GM23338 (cell line): ENCODE results near the gene ANKRD66. TPM values are rescaled to one million over a fixed set of nuclear protein-coding genes. Genes with fewer than 3 reads are reported as not detected.

Source experiments
- ATAC-seq: fragments of 200-7000 bp; cut with Tn5 transposase; 3 replicates; pipeline ENCODE4 v1.9.1; 2020
- DNase-seq: peaks from one replicate; pipeline ENCODE4 v3.0.0-alpha.2; 2015; ENCODE audit warnings: low spot score
- H2AFZ ChIP-seq: fragments of 200-600 bp; sonication (generic); 2 replicates; pipeline ENCODE4 v1.8.0; 2016; ENCODE audit warnings: antibody characterized with exemption, mild to moderate bottlenecking, moderate library complexity
- H3F3A ChIP-seq: fragments of 200-600 bp; sonication (generic); replicated peaks from 2 replicates; pipeline ENCODE4 v1.8.0; 2017; ENCODE audit warnings: antibody characterized with exemption, mixed run types, low read depth
- H3K27ac ChIP-seq: fragments of 200-600 bp; sonication (generic); 2 replicates; pipeline ENCODE4 v1.6.1; 2016; ENCODE audit warnings: low read depth
- H3K27me3 ChIP-seq: fragments of 200-600 bp; sonication (generic); 2 replicates; pipeline ENCODE4 v1.8.0; 2016; ENCODE audit warnings: mild to moderate bottlenecking, mixed run types, moderate library complexity; ENCODE audit not compliant: insufficient read depth
- H3K36me3 ChIP-seq: fragments of 200-600 bp; sonication (generic); 2 replicates; pipeline ENCODE4 v1.8.0; 2016; ENCODE audit warnings: mild to moderate bottlenecking; ENCODE audit not compliant: insufficient read depth
- H3K4me1 ChIP-seq: fragments of 200-600 bp; sonication (generic); 2 replicates; pipeline ENCODE4 v1.8.0; 2016; ENCODE audit warnings: mild to moderate bottlenecking, moderate library complexity; ENCODE audit not compliant: insufficient read depth
- H3K4me2 ChIP-seq: fragments of 200-600 bp; sonication (generic); 2 replicates; pipeline ENCODE4 v1.7.1; 2017; ENCODE audit warnings: mixed run types
- H3K4me3 ChIP-seq: fragments of 200-600 bp; sonication (generic); 2 replicates; pipeline ENCODE4 v1.6.1; 2016; ENCODE audit warnings: mixed run types
- H3K79me2 ChIP-seq: fragments of 200-600 bp; sonication (generic); replicated peaks from 2 replicates; pipeline ENCODE4 v1.8.0; 2017; ENCODE audit warnings: mild to moderate bottlenecking; ENCODE audit not compliant: insufficient read depth
- H3K9me2 ChIP-seq: fragments of 200-600 bp; sonication (generic); 2 replicates; pipeline ENCODE4 v1.8.0; 2017; ENCODE audit not compliant: insufficient read depth
- H4K20me1 ChIP-seq: fragments of 200-600 bp; sonication (generic); replicated peaks from 2 replicates; pipeline ENCODE4 v1.8.0; 2017; ENCODE audit warnings: mild to moderate bottlenecking; ENCODE audit not compliant: insufficient read depth
- H3K27ac Mint-ChIP-seq: 2 replicates; pipeline ENCODE4 v1.8.0; 2020; ENCODE audit warnings: inconsistent platforms, mild to moderate bottlenecking, moderate library complexity, mixed read lengths
- H3K27me3 Mint-ChIP-seq: 3 replicates; pipeline ENCODE4 v1.8.0; 2022; ENCODE audit warnings: low read depth, mild to moderate bottlenecking, moderate library complexity, mixed read lengths, inconsistent platforms; ENCODE audit not compliant: insufficient read depth, poor library complexity
- H3K36me3 Mint-ChIP-seq: 3 replicates; pipeline ENCODE4 v1.8.0; 2021; ENCODE audit warnings: low read depth, mild to moderate bottlenecking, inconsistent platforms, moderate library complexity, mixed read lengths
- H3K4me1 Mint-ChIP-seq: 3 replicates; pipeline ENCODE4 v1.8.0; 2020; ENCODE audit warnings: mild to moderate bottlenecking, inconsistent platforms, mixed read lengths
- H3K4me3 Mint-ChIP-seq: 3 replicates; pipeline ENCODE4 v1.8.0; 2021; ENCODE audit warnings: moderate library complexity, mild to moderate bottlenecking, inconsistent platforms, mixed read lengths
- H3K9me3 Mint-ChIP-seq: 3 replicates; pipeline ENCODE4 v1.8.0; 2020; ENCODE audit warnings: moderate library complexity, mild to moderate bottlenecking, inconsistent platforms, mixed read lengths
- CREB1 ChIP-seq: fragments of 250-450 bp; sonication (Bioruptor Pico); IDR thresholded peaks from 2 replicates; pipeline ENCODE4 v1.5.0; 2020; ENCODE audit warnings: low read depth, mild to moderate bottlenecking, moderate library complexity
- ETS1 ChIP-seq: IDR thresholded peaks from 2 replicates; pipeline ENCODE4 v1.6.1; 2016; ENCODE audit warnings: antibody characterized with exemption
- EZH2 ChIP-seq: fragments of 200-600 bp; sonication (generic); IDR thresholded peaks from one replicate; pipeline ENCODE4 v1.8.0; 2017; ENCODE audit warnings: antibody characterized with exemption, mild to moderate bottlenecking, low read depth; ENCODE audit not compliant: unreplicated experiment
- EZH2phosphoT487 ChIP-seq: fragments of 200-600 bp; sonication (generic); IDR thresholded peaks from one replicate; pipeline ENCODE4 v1.8.1; 2018; ENCODE audit warnings: antibody characterized with exemption; ENCODE audit not compliant: unreplicated experiment
- NANOG ChIP-seq: IDR thresholded peaks from 2 replicates; pipeline ENCODE4 v1.6.1; 2016; ENCODE audit warnings: antibody characterized with exemption, borderline replicate concordance
- POLR2AphosphoS5 ChIP-seq: IDR thresholded peaks from 2 replicates; pipeline ENCODE4 v1.6.1; 2016; ENCODE audit warnings: antibody characterized with exemption, low read depth
- STAT1 ChIP-seq: IDR thresholded peaks from one replicate; pipeline ENCODE4 v1.6.1; 2016; ENCODE audit warnings: antibody characterized with exemption; ENCODE audit not compliant: unreplicated experiment
- ZNF114 ChIP-seq: fragments of 250-450 bp; sonication (Bioruptor Pico); IDR thresholded peaks from 2 replicates; pipeline ENCODE4 v1.5.0; 2020; ENCODE audit warnings: mild to moderate bottlenecking, moderate library complexity
- ZNF331 ChIP-seq: fragments of 250-450 bp; sonication (Bioruptor Pico); IDR thresholded peaks from 2 replicates; pipeline ENCODE4 v1.5.0; 2020; ENCODE audit warnings: low read depth, mild to moderate bottlenecking, moderate library complexity
- ZNF462 ChIP-seq: fragments of 250-450 bp; sonication (Bioruptor Pico); IDR thresholded peaks from 2 replicates; pipeline ENCODE4 v1.5.0; 2020; ENCODE audit warnings: mild to moderate bottlenecking, moderate library complexity
- polyA plus RNA-seq: library from polyadenylated mRNA; unstranded; fragments of >200 nt; fragmentation: Nextera tagmentation; extraction: Ambion mirVana; gene quantifications from 2 replicates; pipeline ENCODE4 v1.2.1, GENCODE V29; 2016
- total RNA-seq: library from RNA; depleted of rRNA; stranded (reverse); fragments of >200 nt; shearing (Covaris generic); gene quantifications from 2 replicates; pipeline ENCODE4 v1.2.3, GENCODE V29; 2014

Gene ANKRD66
- total and polyA plus RNA-seq, 2 experiments from 2014 or later: not detected

GRCh38 chr6:46720401-46720800 lies 26.3 kb upstream of the ANKRD66 start (continued):
- TF ChIP-seq ZNF462 (no peak), ZNF331 (no peak), CREB1 (no peak), STAT1 (no peak), NANOG (no peak), POLR2AphosphoS5 (no peak), EZH2phosphoT487 (no peak)

GRCh38 chr6:46729787-46730326 lies 16.9 kb upstream of the ANKRD66 start:
- Histone ChIP-seq H3K27ac (no peak overlapping the region), H4K20me1 (no peaks in the 10 kb centered on the region), H3K9me2 (no peaks in the 10 kb centered on the region), H3K36me3 (no peaks in the 10 kb centered on the region), H3K4me1 (0 out of 2 replicates have a peak, but pooled peaks cover 4% of the 10 kb centered on the region), H3F3A (no peaks in the 10 kb centered on the region), H3K4me2 (no peak overlapping the region), H3K27me3 (peaks cover 5% of the 10 kb centered on the region), H2AFZ (no peak overlapping the region), H3K79me2 (no peaks in the 10 kb centered on the region), H3K4me3 (no peak overlapping the region)
- no peaks in the 10 kb centered on the region for H3K36me3 Mint-ChIP-seq
- no peak overlapping the region for H3K27ac Mint-ChIP-seq
- no peak for DNase-seq
- no peaks in the 10 kb centered on the region for H3K9me3 Mint-ChIP-seq
- peaks cover 15% of the 10 kb centered on the region for H3K27me3 Mint-ChIP-seq
- peaks cover 16% of the 10 kb centered on the region for H3K4me1 Mint-ChIP-seq
- H3K4me3 Mint-ChIP-seq: no peak overlapping the region
- TF ChIP-seq ZNF114 (no peak), CREB1 (no peak), EZH2 (no peak), EZH2phosphoT487 (no peak), ZNF462 (no peak), ETS1 (no peak)
- ATAC-seq: no peak
